ENCODE results near the gene TLE4. TPM values are rescaled to one million over a fixed set of nuclear protein-coding genes. Genes with fewer than 3 reads are reported as not detected.

The TLE4 gene
- total RNA-seq, 1 experiment from 2014 or later, result 0.97 TPM

GRCh38 chr9:79694208-79694607 lies 122.4 kb downstream of the TLE4 start:
- no peak overlapping the region for H3K27ac Mint-ChIP-seq (ENCODE audit: unreplicated experiment)
- no peaks in the 10 kb centered on the region for H3K27me3 Mint-ChIP-seq (ENCODE audit: unreplicated experiment)
- no peak for TF ChIP-seq CTCF (IDR thresholded peaks at IDR 0.05; ENCODE audit: unreplicated experiment)
- no peak overlapping the region for H3K4me3 Mint-ChIP-seq (ENCODE audit: low read depth, unreplicated experiment)
- no peak for DNase-seq
- CTCF ChIA-PET, result no interaction called here
- H3K36me3 Mint-ChIP-seq (ENCODE audit: insufficient read depth, unreplicated experiment), result no peaks in the 10 kb centered on the region
- no peaks in the 10 kb centered on the region for H3K4me1 Mint-ChIP-seq (ENCODE audit: low read depth, unreplicated experiment)
- BruUV-seq (replicated peaks), result no TSS peak
- peaks cover 3% of the 10 kb centered on the region for H3K9me3 Mint-ChIP-seq (ENCODE audit: low read depth, unreplicated experiment)
- intact Hi-C loops (cut with micrococcal nuclease; ENCODE audit: unreplicated experiment), result no loop called here

GRCh38 chr9:79694676-79695400 lies 123.1 kb downstream of the TLE4 start:
- H3K4me1 Mint-ChIP-seq (ENCODE audit: low read depth, unreplicated experiment), result no peaks in the 10 kb centered on the region
- intact Hi-C loops (cut with micrococcal nuclease; ENCODE audit: unreplicated experiment), result no loop called here
- no TSS peak for BruUV-seq (replicated peaks)
- no peaks in the 10 kb centered on the region for H3K27me3 Mint-ChIP-seq (ENCODE audit: unreplicated experiment)
- no peak for DNase-seq
- H3K9me3 Mint-ChIP-seq (ENCODE audit: low read depth, unreplicated experiment), result peaks cover 3% of the 10 kb centered on the region
- H3K36me3 Mint-ChIP-seq (ENCODE audit: insufficient read depth, unreplicated experiment), result no peaks in the 10 kb centered on the region
- no peak overlapping the region for H3K4me3 Mint-ChIP-seq (ENCODE audit: low read depth, unreplicated experiment)
- no peak overlapping the region for H3K27ac Mint-ChIP-seq (ENCODE audit: unreplicated experiment)
- CTCF ChIA-PET, result interaction anchor here (0.7 kb wide), 1 partner anchor 496 kb away, joined by 3 read pairs; no protein-coding TSS in a partner anchor
- no peak for TF ChIP-seq CTCF (IDR thresholded peaks at IDR 0.05; ENCODE audit: unreplicated experiment)

GRCh38 chr9:79695531-79696175 lies 123.9 kb downstream of the TLE4 start:
- no TSS peak for BruUV-seq (replicated peaks)
- Mint-ChIP-seq H3K27ac (ENCODE audit: unreplicated experiment) (no peak overlapping the region), H3K4me3 (ENCODE audit: low read depth, unreplicated experiment) (no peak overlapping the region), H3K27me3 (ENCODE audit: unreplicated experiment) (no peaks in the 10 kb centered on the region), H3K9me3 (ENCODE audit: low read depth, unreplicated experiment) (no peaks in the 10 kb centered on the region), H3K4me1 (ENCODE audit: low read depth, unreplicated experiment) (no peaks in the 10 kb centered on the region), H3K36me3 (ENCODE audit: insufficient read depth, unreplicated experiment) (no peaks in the 10 kb centered on the region)
- intact Hi-C loops (cut with micrococcal nuclease; ENCODE audit: unreplicated experiment), result no loop called here
- DNase-seq, result no peak
- no peak for TF ChIP-seq CTCF (IDR thresholded peaks at IDR 0.05; ENCODE audit: unreplicated experiment)
- CTCF ChIA-PET, result no interaction called here

- H3K9me3 Mint-ChIP-seq (ENCODE audit: low read depth, unreplicated experiment), result peaks cover 4% of the 10 kb centered on the region
- no peak overlapping the region for H3K27ac Mint-ChIP-seq (ENCODE audit: unreplicated experiment)
- intact Hi-C loops (cut with micrococcal nuclease; ENCODE audit: unreplicated experiment), result no loop called here
- TF ChIP-seq CTCF (IDR thresholded peaks at IDR 0.05; ENCODE audit: unreplicated experiment), result no peak
- BruUV-seq (replicated peaks), result no TSS peak
- CTCF ChIA-PET, result interaction anchor here (0.6 kb wide), 1 partner anchor 798 kb away, joined by 3 read pairs; no protein-coding TSS in a partner anchor
- H3K4me3 Mint-ChIP-seq (ENCODE audit: low read depth, unreplicated experiment), result no peak overlapping the region
- no peaks in the 10 kb centered on the region for H3K4me1 Mint-ChIP-seq (ENCODE audit: low read depth, unreplicated experiment)
- DNase-seq, result no peak
- no peaks in the 10 kb centered on the region for H3K27me3 Mint-ChIP-seq (ENCODE audit: unreplicated experiment)
- H3K36me3 Mint-ChIP-seq (ENCODE audit: insufficient read depth, unreplicated experiment), result no peaks in the 10 kb centered on the region
Measured at GRCh38 chr9:79698967-79699366, 127.2 kb downstream of the TLE4 start.
